H1 (cell line): ENCODE results near the gene ZNF672. TPM values are rescaled to one million over a fixed set of nuclear protein-coding genes. Genes with fewer than 3 reads are reported as not detected.

Experiments
- ASH2L ChIP-seq: fragments of 200-600, 300-600 bp; sonication (generic); IDR thresholded peaks from one replicate; pipeline ENCODE4 v1.7.1; 2017; ENCODE audit warnings: low read length
- BACH1 ChIP-seq: IDR thresholded peaks from 2 replicates; pipeline ENCODE4 v1.6.1; 2012; ENCODE audit warnings: low read length, improper control_type of control experiment
- CBX5 ChIP-seq: fragments of 300-800, 300-1000 bp; sonication (generic); IDR thresholded peaks from 2 replicates; pipeline ENCODE4 v1.7.1; 2016; ENCODE audit warnings: antibody characterized with exemption, low read length, low read depth
- CHD1 ChIP-seq: IDR thresholded peaks from 2 replicates; pipeline ENCODE4 v1.6.1; 2012; ENCODE audit warnings: low read depth, low read length, improper control_type of control experiment
- FOSL1 ChIP-seq: IDR thresholded peaks from 2 replicates; pipeline ENCODE4 v1.6.1; 2011; ENCODE audit warnings: mild to moderate bottlenecking, low read depth, low read length, moderate library complexity; ENCODE audit not compliant: insufficient read depth
- GTF2F1 ChIP-seq: IDR thresholded peaks from 2 replicates; pipeline ENCODE4 v1.6.1; 2012; ENCODE audit warnings: low read depth, low read length, improper control_type of control experiment, borderline replicate concordance
- HDAC2 ChIP-seq, 2 experiments: fragments of 300-600 bp in 1 of 2; sonication (generic) in 1 of 2; IDR thresholded peaks; 2 replicates each; pipeline ENCODE4 v1.6.1; 2011 to 2012; ENCODE audit warnings: low read depth in 2 of 2, low read length in 2 of 2, mild to moderate bottlenecking in 2 of 2, moderate library complexity in 2 of 2, borderline replicate concordance in 1 of 2, inconsistent platforms in 1 of 2
- KDM1A ChIP-seq: fragments of 200-600, 300-600 bp; sonication (generic); IDR thresholded peaks from 2 replicates; pipeline ENCODE4 v1.7.1; 2016; ENCODE audit warnings: mild to moderate bottlenecking, low read length, borderline replicate concordance
- KDM4A ChIP-seq: IDR thresholded peaks from one replicate; pipeline ENCODE4 v1.7.1; 2012; ENCODE audit warnings: low read depth, mild to moderate bottlenecking, moderate library complexity, low read length, inconsistent platforms; ENCODE audit not compliant: severe bottlenecking
- PHF8 ChIP-seq: fragments of 200-600 bp; sonication (generic); conservative IDR thresholded peaks from 2 replicates; pipeline ENCODE4 v1.7.1; 2012; ENCODE audit warnings: low read depth, mild to moderate bottlenecking, inconsistent platforms, low read length, moderate library complexity
- POLR2A ChIP-seq, 2 experiments: IDR thresholded peaks; 1 replicate in 1 of 2; 2 replicates in 1 of 2; pipeline ENCODE4 v1.6.1; 2011; ENCODE audit warnings: low read depth in 2 of 2, low read length in 2 of 2, mild to moderate bottlenecking in 2 of 2; ENCODE audit errors: control extremely low read depth in 1 of 2
- POLR2AphosphoS5 ChIP-seq: IDR thresholded peaks from 2 replicates; pipeline ENCODE4 v1.6.1; 2011; ENCODE audit warnings: low read depth, low read length
- RAD21 ChIP-seq, 2 experiments: IDR thresholded peaks in 1 of 2; conservative IDR thresholded peaks in 1 of 2; 2 replicates each; pipeline ENCODE4 v1.6.1; 2011; ENCODE audit warnings: low read depth in 2 of 2, low read length in 2 of 2, improper control_type of control experiment in 1 of 2, inconsistent platforms in 1 of 2, mild to moderate bottlenecking in 1 of 2, moderate library complexity in 1 of 2
- SIN3A ChIP-seq, 2 experiments: IDR thresholded peaks in 1 of 2; conservative IDR thresholded peaks in 1 of 2; 2 replicates each; pipeline ENCODE4 v1.6.1; 2011 to 2012; ENCODE audit warnings: low read length in 2 of 2, improper control_type of control experiment in 1 of 2, low read depth in 1 of 2, mild to moderate bottlenecking in 1 of 2
- SIX5 ChIP-seq: IDR thresholded peaks from 2 replicates; pipeline ENCODE4 v1.6.1; 2011; ENCODE audit warnings: mild to moderate bottlenecking, low read depth, low read length
- SP2 ChIP-seq: IDR thresholded peaks from 2 replicates; pipeline ENCODE4 v1.6.1; 2012; ENCODE audit warnings: mild to moderate bottlenecking, low read length, inconsistent platforms
- SRF ChIP-seq: IDR thresholded peaks from 2 replicates; pipeline ENCODE4 v1.6.1; 2011; ENCODE audit warnings: mild to moderate bottlenecking, low read depth, low read length, moderate library complexity
- TAF1 ChIP-seq: IDR thresholded peaks from 2 replicates; pipeline ENCODE4 v1.6.1; 2011; ENCODE audit warnings: mild to moderate bottlenecking, low read depth, low read length
- TBP ChIP-seq: IDR thresholded peaks from 2 replicates; pipeline ENCODE4 v1.6.1; 2011; ENCODE audit warnings: low read depth, low read length, improper control_type of control experiment
- TCF12 ChIP-seq: IDR thresholded peaks from 2 replicates; pipeline ENCODE4 v1.6.1; 2011; ENCODE audit warnings: low read depth, mild to moderate bottlenecking, low read length
- YY1 ChIP-seq: IDR thresholded peaks from 2 replicates; pipeline ENCODE4 v1.6.1; 2011; ENCODE audit warnings: low read depth, mild to moderate bottlenecking, low read length
- polyA plus RNA-seq, 7 experiments: library from polyadenylated mRNA; depleted of rRNA in 3 of 7; stranded (reverse) in 5 of 7; unstranded in 2 of 7; fragments of >200 nt in 5 of 7; fragments of 200-250 nt in 2 of 7; gene quantifications; 1 replicate in 5 of 7; 2 replicates in 1 of 7; 4 replicates in 1 of 7; pipeline versions ENCODE4 v1.2.1 to v1.2.3, GENCODE V29; 2011 to 2013; ENCODE audit warnings: missing spikeins in 2 of 7, mixed read lengths in 2 of 7
- total RNA-seq: library from RNA; stranded (reverse); fragmentation: NEBNext Ultra II Directional; extraction: Animal tissue kit (Norgen Biotek cat#: 25700); gene quantifications from 2 replicates; pipeline ENCODE4 v1.2.1, GENCODE V29; 2021
- TF ChIP-seq, protein P1 (sequence below): IDR thresholded peaks from 2 replicates; pipeline ENCODE4 v1.6.1; 2012; ENCODE audit warnings: inconsistent platforms

ZNF672 gene
- total and polyA plus RNA-seq, 2 of the 8 experiments (the other 6 are each of a cell fraction or from before 2014, with no cell fraction given) = 30.7 to 40.4 TPM

DNA sequence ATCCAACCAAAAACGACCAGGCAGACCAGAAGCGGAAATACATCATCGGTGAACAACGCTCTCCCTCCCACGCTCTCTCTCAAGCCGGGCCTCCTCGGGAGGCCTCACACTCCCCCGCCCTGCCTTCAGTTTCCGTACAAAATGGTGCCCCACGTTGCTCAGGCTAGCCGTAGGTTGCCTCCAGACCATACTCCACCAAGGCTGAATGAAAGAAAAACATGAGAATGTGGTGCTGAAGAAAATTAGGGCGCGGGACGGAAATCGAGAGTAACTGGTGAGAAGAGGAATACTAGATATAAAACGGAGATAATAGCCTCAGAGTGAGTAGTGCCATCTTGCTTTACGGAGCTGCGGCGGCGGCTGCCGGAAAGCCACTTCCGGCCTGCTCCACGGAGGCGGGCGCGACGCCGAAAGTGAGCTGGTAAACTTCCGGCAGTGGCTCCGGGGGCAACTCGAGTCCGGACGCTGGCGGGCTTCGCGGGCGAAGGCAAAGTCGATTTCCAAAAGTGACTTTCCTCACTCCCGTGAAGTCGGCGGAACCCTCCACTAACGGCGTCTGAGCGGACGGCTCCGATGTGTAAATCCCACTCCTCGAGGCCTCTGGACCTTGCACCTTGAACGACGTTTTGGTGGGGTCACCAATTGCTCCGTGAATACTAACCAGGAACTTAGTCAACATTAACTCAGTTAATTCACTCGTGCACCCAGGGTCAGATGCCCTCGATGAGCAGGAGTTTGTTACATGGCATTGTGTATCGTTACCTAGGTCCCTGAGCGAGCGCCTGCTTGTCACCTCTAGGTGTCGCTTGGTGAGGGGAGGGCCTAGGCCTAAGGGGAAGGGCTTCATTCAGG lies 11.9 kb upstream of the ZNF672 start, which contains the start of gene SH3BP5L (continued):
- TF ChIP-seq SIX5 = peak; percentile 57
- TF ChIP-seq TCF12 = no peak
- peak; percentile 65 for TF ChIP-seq POLR2AphosphoS5
- peak; percentile 50 to 79; a peak in 2 of 4 replicates for TF ChIP-seq SIN3A (conservative IDR thresholded peaks at IDR 0.05 in 1 of 2, IDR thresholded peaks at IDR 0.05 in 1 of 2; ENCODE audit: low read depth in 1 of 2, low read length in 2 of 2)
- peak; percentile 90 for TF ChIP-seq KDM4A
- TF ChIP-seq TAF1 = peak; percentile 71
- TF ChIP-seq SP2 = no peak
- no peak for TF ChIP-seq GTF2F1
- no peak for TF ChIP-seq KDM1A
- TF ChIP-seq SRF = no peak
- TF ChIP-seq RAD21 (IDR thresholded peaks at IDR 0.05 in 1 of 2, conservative IDR thresholded peaks at IDR 0.05 in 1 of 2; ENCODE audit: low read depth in 2 of 2, low read length in 2 of 2) = peak; percentile 27 to 51; a peak in 3 of 4 replicates
- TF ChIP-seq BACH1 = no peak
- TF ChIP-seq ASH2L = peak; percentile 96
- no peak; a peak in 1 of 4 replicates for TF ChIP-seq HDAC2 (IDR thresholded peaks at IDR 0.05; ENCODE audit: borderline replicate concordance in 1 of 2, low read depth in 2 of 2, low read length in 2 of 2)
- no peak for TF ChIP-seq CBX5
- no peak; the same call in none of the 2 replicates for TF ChIP-seq TBP
- peak in 1 of 2 experiments; percentile 91; a peak in 2 of 3 replicates for TF ChIP-seq POLR2A (IDR thresholded peaks at IDR 0.05; ENCODE audit: control extremely low read depth in 1 of 2, low read depth in 2 of 2, low read length in 2 of 2)
- TF ChIP-seq, protein P1, sequence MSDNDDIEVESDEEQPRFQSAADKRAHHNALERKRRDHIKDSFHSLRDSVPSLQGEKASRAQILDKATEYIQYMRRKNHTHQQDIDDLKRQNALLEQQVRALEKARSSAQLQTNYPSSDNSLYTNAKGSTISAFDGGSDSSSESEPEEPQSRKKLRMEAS = peak; percentile 18
- no peak for TF ChIP-seq FOSL1
- TF ChIP-seq CHD1 = no peak
- peak; percentile 87 for TF ChIP-seq PHF8
- TF ChIP-seq YY1 = peak; percentile 100
